Spleen (tissue), 11 donors: ENCODE measurements around the gene SLC16A3. TPM values are rescaled to one million over a fixed set of nuclear protein-coding genes. Genes with fewer than 3 reads are reported as not detected.

ENCODE experiments used
- DNase-seq: peaks from one replicate; pipeline ENCODE4 v3.0.0-alpha.2; 2020
- H3K27ac ChIP-seq, 8 donors: fragments of 200-600 bp; sonication (generic) in 7 of 8; 1 replicate in 4 of 8; 2 replicates in 4 of 8; pipeline versions ENCODE4 v1.5.0 to v1.8.0; 2016 to 2021; ENCODE audit warnings: inconsistent platforms in 4 of 8, mild to moderate bottlenecking in 4 of 8, moderate library complexity in 1 of 8
- H3K27me3 ChIP-seq, 7 donors: fragments of 200-600 bp; sonication (generic) in 6 of 7; replicated peaks in 1 of 7; 1 replicate in 4 of 7; 2 replicates in 3 of 7; pipeline versions ENCODE4 v1.5.0 to v1.8.0; 2016 to 2021; ENCODE audit warnings: inconsistent platforms in 3 of 7, mild to moderate bottlenecking in 1 of 7
- H3K36me3 ChIP-seq, 6 donors: fragments of 200-600 bp; sonication (generic) in 5 of 6; 1 replicate in 4 of 6; 2 replicates in 2 of 6; pipeline versions ENCODE4 v1.5.0 to v1.8.0; 2016 to 2021; ENCODE audit warnings: inconsistent platforms in 2 of 6
- H3K4me1 ChIP-seq, 6 donors: fragments of 200-600 bp; sonication (generic) in 5 of 6; 1 replicate in 3 of 6; 2 replicates in 3 of 6; pipeline versions ENCODE4 v1.5.0 to v1.8.0; 2016 to 2021; ENCODE audit warnings: inconsistent platforms in 3 of 6
- H3K4me3 ChIP-seq, 8 donors: fragments of 200-600 bp; sonication (generic) in 7 of 8; 1 replicate in 4 of 8; 2 replicates in 4 of 8; pipeline versions ENCODE4 v1.5.0 to v1.8.0; 2016 to 2021; ENCODE audit warnings: inconsistent platforms in 4 of 8, mild to moderate bottlenecking in 4 of 8, moderate library complexity in 2 of 8
- H3K9me3 ChIP-seq, 8 donors: fragments of 200-600 bp; sonication (generic) in 7 of 8; 1 replicate in 4 of 8; 2 replicates in 4 of 8; pipeline versions ENCODE4 v1.5.0 to v1.8.0; 2016 to 2021; ENCODE audit warnings: inconsistent platforms in 4 of 8
- CTCF ChIP-seq, 11 experiments: fragments of 200-600 bp in 7 of 11; fragments of 450-650 bp in 4 of 11; sonication (generic) in 4 of 11; IDR thresholded peaks in 8 of 11; conservative IDR thresholded peaks in 3 of 11; 1 replicate in 7 of 11; 2 replicates in 4 of 11; pipeline versions ENCODE4 v1.4.0 to v1.8.0; 2016 to 2021; ENCODE audit warnings: antibody characterized with exemption in 11 of 11, inconsistent platforms in 4 of 11, mild to moderate bottlenecking in 1 of 11
- POLR2A ChIP-seq, 3 donors: fragments of 450-650 bp; IDR thresholded peaks; one replicate each; pipeline ENCODE4 v1.5.1; 2017; ENCODE audit warnings: antibody characterized with exemption in 3 of 3, mild to moderate bottlenecking in 1 of 3
- POLR2AphosphoS5 ChIP-seq, 3 donors: sonication (generic); formaldehyde crosslinking; IDR thresholded peaks; one replicate each; pipeline ENCODE4 v1.5.1; 2017; ENCODE audit warnings: antibody characterized with exemption in 3 of 3
- WGBS, 5 donors: extraction: QIAGEN DNeasy Blood & Tissue Kit in 3 of 5; methylation state at CpG; one replicate each; pipeline versions ENCODE4 v1.1.5 to v1.1.7; 2013 to 2018; 5-methylcytosine and 5-hydroxymethylcytosine counted together
- intact Hi-C: fragments of 100-400 bp; cut with DNase I; formaldehyde crosslinking; loops from one replicate; pipeline ENCODE4 v1.15.0; 2023; ENCODE audit warnings: low total_unique reads
- polyA plus RNA-seq, 3 donors: library from polyadenylated mRNA; stranded (reverse); fragments of 200-250 nt; gene quantifications; one replicate each; pipeline ENCODE4 v1.2.1, GENCODE V29; 2013
- total RNA-seq, 7 donors: library from RNA; depleted of rRNA in 3 of 7; stranded (reverse); fragments of >200 nt in 3 of 7; fragmentation: NEBNext Ultra II Directional in 4 of 7; extraction: Animal tissue kit (Norgen Biotek cat#: 25700) in 4 of 7; gene quantifications; one replicate each; pipeline versions ENCODE4 v1.1.0 to v1.2.1, GENCODE V29; 2016 to 2021
- donor health status: healthy with polysubstance abuse.
- donor health status: DM: no; HTN: no; CAD: no; lungs with moderate emphysema.
- donor health status: DM: no; HTN: no; CAD: no.
- donor health status: Bipolar disorder and iron deficiency.
- donor health status: healthy.
- donor health status: DM: no; HTN: no; CAD: no.
- donor health status: DM: yes; HTN: yes; CAD: no.

Gene SLC16A3
- total and polyA plus RNA-seq, 10 donors = 11.1 to 185 (median 74.0) TPM

DNA sequence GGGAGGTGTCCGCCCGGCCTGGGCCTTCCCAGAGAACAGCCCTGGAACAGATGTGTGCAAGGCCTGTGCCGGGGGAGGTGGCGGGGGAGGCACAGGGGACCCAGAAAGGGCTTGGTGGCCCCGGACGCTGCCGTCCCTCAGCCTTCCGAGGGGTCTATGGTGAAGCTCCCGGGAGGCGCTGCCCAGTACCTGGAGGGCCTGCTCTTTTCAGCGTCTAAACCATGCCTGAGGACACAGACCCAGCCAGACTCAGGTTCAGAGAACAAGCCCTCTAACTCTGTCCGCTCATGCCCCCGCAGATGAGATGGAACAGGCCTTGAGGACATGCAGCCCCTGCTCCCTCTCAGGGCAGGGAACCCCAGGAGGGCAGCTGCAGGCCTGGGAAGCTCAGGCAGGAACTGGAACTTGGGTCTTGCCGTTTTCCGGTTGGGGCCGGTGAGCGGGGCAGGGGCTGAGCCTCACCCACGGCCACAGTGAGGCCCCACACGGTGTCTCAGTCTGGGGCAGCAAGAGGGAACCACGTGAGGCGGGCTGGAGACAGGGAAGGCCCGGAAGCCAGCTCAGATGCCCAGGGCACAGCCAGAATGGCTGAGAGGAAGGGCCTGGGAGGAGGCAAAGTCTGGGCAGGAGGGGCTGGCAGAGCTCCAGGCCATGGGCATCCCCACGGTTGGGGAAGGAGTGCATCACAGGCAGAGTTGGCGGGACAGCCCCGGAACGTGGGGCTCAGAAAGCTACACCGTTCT, 12.5 kb downstream of the SLC16A3 start:
- peaks cover 8 to 99% (median 66%) of the 10 kb centered on the region in 6 donors for H3K36me3 ChIP-seq
- WGBS, 5 donors = 29 to 52% (median 40%) methylated on average over 17 to 27 of the region's 27 CpGs
- DNase-seq = peak; percentile 91
- TF ChIP-seq POLR2A (IDR thresholded peaks at IDR 0.05) = no peak
- no peak for TF ChIP-seq CTCF (IDR thresholded peaks at IDR 0.05 in 8 of 11, conservative IDR thresholded peaks at IDR 0.05 in 3 of 11)
- TF ChIP-seq POLR2AphosphoS5 (IDR thresholded peaks at IDR 0.05) = peak; percentile 76 to 90 (median 81)
- H3K27me3 ChIP-seq = no peaks in the 10 kb centered on the region
- intact Hi-C loops = no loop called here
- H3K4me3 ChIP-seq = peak overlapping the region in 1 of 8 donors; percentile 27
- H3K4me1 ChIP-seq = peaks cover 50 to 98% (median 80%) of the 10 kb centered on the region in 6 donors
- H3K9me3 ChIP-seq = no peaks in the 10 kb centered on the region
- H3K27ac ChIP-seq = peak overlapping the region; percentile 15 to 100 (median 76)

GRCh38 chr17:82241926-82242697, 13.3 kb downstream of the SLC16A3 start:
- peaks cover 58 to 98% (median 80%) of the 10 kb centered on the region in 6 donors for H3K4me1 ChIP-seq
- peak overlapping the region; percentile 35 to 100 (median 76) for H3K27ac ChIP-seq
- peak overlapping the region in 1 of 8 donors; percentile 27 for H3K4me3 ChIP-seq
- peaks cover 8 to 99% (median 68%) of the 10 kb centered on the region in 6 donors for H3K36me3 ChIP-seq
- 38 to 55% (median 42%) methylated on average over 15 to 20 of the region's 20 CpGs for WGBS, 5 donors
- no peaks in the 10 kb centered on the region for H3K9me3 ChIP-seq
- DNase-seq = peak; percentile 79
- intact Hi-C loops = no loop called here
- no peaks in the 10 kb centered on the region for H3K27me3 ChIP-seq
- peak in 2 of 3 donors; percentile 20 to 78 for TF ChIP-seq POLR2AphosphoS5 (IDR thresholded peaks at IDR 0.05)
- TF ChIP-seq POLR2A (IDR thresholded peaks at IDR 0.05) = no peak

- Histone ChIP-seq H3K27ac (peak overlapping the region in 5 of 8 donors; percentile 61 to 100 (median 82)), H3K27me3 (no peaks in the 10 kb centered on the region), H3K4me3 (peak overlapping the region in 1 of 8 donors; percentile 6), H3K36me3 (peaks cover 8 to 99% (median 68%) of the 10 kb centered on the region in 6 donors), H3K9me3 (no peaks in the 10 kb centered on the region), H3K4me1 (peaks cover 59 to 98% (median 83%) of the 10 kb centered on the region in 6 donors)
- intact Hi-C loops = no loop called here
- DNase-seq = peak; percentile 78
- TF ChIP-seq POLR2A (IDR thresholded peaks at IDR 0.05) = no peak
- TF ChIP-seq POLR2AphosphoS5 (IDR thresholded peaks at IDR 0.05) = peak in 2 of 3 donors; percentile 23 to 66
- WGBS, 5 donors = 78 to 86% (median 82%) methylated on average over 24 of the region's 24 CpGs
These were observed 13.8 kb downstream of the SLC16A3 start for GRCh38 chr17:82242698-82242976.

DNA sequence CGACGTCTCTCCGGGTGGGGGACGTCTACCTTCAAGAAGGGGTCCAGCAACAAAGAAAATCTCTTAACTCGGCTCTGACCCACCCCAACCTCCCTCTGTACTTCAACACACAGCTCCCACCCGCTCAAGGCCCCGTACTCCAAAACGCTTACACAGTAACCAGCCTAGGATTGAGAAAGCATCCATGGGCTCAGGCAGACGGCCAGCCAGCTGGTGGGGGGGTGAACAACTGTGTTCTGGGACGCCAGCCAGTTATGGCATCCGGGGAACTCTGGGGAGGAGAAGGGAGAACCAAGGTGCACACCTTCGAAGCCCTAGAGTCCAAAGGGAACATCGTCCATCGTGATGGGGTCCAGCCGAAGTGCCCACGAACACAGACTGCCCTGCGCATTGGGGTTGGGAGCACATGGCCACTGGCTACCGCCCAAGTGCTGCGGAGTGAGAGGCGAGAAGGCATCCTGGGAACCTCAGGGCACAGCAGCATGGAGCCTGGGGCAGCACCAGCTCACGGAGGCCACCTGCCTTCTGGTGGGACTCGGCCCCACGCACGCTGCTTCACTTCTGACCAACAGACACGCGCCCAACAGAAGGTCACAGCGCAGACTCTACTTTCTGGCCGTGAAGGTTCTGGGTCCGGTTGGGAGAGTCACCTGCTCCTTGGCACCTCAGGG, 14.3 kb downstream of the SLC16A3 start:
- H3K27me3 ChIP-seq = no peaks in the 10 kb centered on the region
- TF ChIP-seq POLR2A (IDR thresholded peaks at IDR 0.05) = no peak
- TF ChIP-seq CTCF (IDR thresholded peaks at IDR 0.05 in 8 of 11, conservative IDR thresholded peaks at IDR 0.05 in 3 of 11) = no peak
- peak; percentile 52 to 77 (median 54) for TF ChIP-seq POLR2AphosphoS5 (IDR thresholded peaks at IDR 0.05)
- intact Hi-C loops = no loop called here
- H3K4me3 ChIP-seq = peak overlapping the region in 1 of 8 donors; percentile 6
- WGBS, 5 donors = 74 to 81% (median 81%) methylated on average over 26 to 29 of the region's 29 CpGs
- peaks cover 57 to 98% (median 84%) of the 10 kb centered on the region in 6 donors for H3K4me1 ChIP-seq
- DNase-seq = peak; percentile 77
- no peaks in the 10 kb centered on the region for H3K9me3 ChIP-seq
- H3K27ac ChIP-seq = peak overlapping the region in 4 of 8 donors; percentile 75 to 100 (median 84)
- peaks cover 8 to 99% (median 69%) of the 10 kb centered on the region in 6 donors for H3K36me3 ChIP-seq
